Esophagus squamous epithelium (tissue), 4 donors: ENCODE results near the gene PPL.

Source experiments
- CTCF ChIP-seq, 6 experiments: fragments of 450-650 bp in 4 of 6; fragments of 200-600 bp in 2 of 6; sonication (generic) in 2 of 6; IDR thresholded peaks; one replicate each; pipeline ENCODE4 v1.5.1; 2016 to 2019; ENCODE audit warnings: antibody characterized with exemption in 6 of 6, mild to moderate bottlenecking in 4 of 6, moderate library complexity in 4 of 6
- POLR2A ChIP-seq, 4 donors: fragments of 450-650 bp; IDR thresholded peaks; one replicate each; pipeline ENCODE4 v1.6.1; 2017; ENCODE audit warnings: antibody characterized with exemption in 4 of 4, mild to moderate bottlenecking in 4 of 4, moderate library complexity in 3 of 4

DNA sequence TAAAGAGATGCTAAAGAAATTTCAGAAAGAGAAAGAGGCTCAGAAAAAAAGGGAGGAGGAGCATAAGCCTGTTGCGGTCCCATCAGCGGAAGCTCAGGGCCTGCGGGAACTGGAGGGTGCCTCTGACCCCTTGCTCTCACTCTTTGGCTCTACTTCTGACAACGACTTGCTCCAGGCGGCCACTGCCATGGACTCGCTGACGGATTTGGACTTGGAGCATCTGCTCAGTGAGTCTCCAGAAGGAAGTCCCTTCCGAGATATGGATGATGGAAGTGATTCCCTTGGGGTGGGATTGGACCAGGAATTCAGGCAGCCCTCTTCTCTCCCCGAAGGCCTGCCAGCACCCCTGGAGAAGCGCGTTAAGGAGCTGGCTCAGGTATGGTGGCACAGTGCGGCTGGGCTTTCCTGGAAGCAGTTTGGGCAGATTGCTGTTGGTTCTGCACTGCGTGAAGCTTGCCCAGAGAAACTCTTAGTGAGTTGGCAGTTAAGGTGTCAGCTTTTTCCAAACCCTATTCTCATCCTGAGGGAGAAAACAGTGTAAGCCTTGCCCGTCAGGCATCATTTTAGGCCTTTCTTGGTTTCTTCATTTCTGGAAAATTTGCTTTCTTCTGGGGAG is 76.1 kb downstream of the PPL start:
- TF ChIP-seq POLR2A (IDR thresholded peaks at IDR 0.05): no peak
- no peak for TF ChIP-seq CTCF (IDR thresholded peaks at IDR 0.05)
